ENCODE results near the gene MT4. TPM values are rescaled to one million over a fixed set of nuclear protein-coding genes. Genes with fewer than 3 reads are reported as not detected.

The MT4 gene
- total RNA-seq, 1 experiment from 2014 or later = not detected

DNA sequence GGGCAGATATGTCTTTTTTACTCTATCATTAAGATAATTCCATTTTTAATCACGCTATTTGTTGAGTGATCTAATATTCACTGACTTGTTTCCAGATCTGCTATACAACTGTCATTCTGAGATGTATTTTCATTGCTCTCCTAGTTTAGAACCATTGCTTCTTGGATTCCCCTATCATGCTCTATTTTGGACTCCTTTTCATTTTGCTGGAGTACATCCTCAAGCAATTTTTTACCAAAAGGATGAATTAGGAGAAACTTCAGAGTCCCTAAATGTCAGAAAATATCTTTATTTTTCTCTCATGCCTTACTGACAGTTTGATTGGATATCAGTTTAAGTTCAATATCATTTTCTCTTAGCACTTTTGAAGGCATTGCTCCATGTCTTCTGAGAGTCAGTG is 9.8 kb downstream of the MT4 start:
- TF ChIP-seq EZH2 (IDR thresholded peaks at IDR 0.05; ENCODE audit: low read depth) (no peak), CTCF (conservative IDR thresholded peaks at IDR 0.05) (no peak)
- Histone ChIP-seq H3K79me2 (ENCODE audit: low read depth) (no peaks in the 10 kb centered on the region), H3K27ac (no peak overlapping the region), H3K27me3 (ENCODE audit: insufficient read depth, low read depth) (no peaks in the 10 kb centered on the region), H3K4me2 (no peak overlapping the region), H3F3A (ENCODE audit: insufficient read depth, low read depth) (peaks cover 5% of the 10 kb centered on the region; the same call in 1 of the 2 replicates), H3K9me3 (ENCODE audit: insufficient read depth, low read depth) (0 out of 2 replicates have a peak, but pooled peaks cover 5% of the 10 kb centered on the region), H3K4me3 (no peak overlapping the region), H3K36me3 (ENCODE audit: low read depth) (no peaks in the 10 kb centered on the region), H4K20me1 (ENCODE audit: insufficient read depth) (no peaks in the 10 kb centered on the region), H2AFZ (no peak overlapping the region), H3K4me1 (replicated peaks; ENCODE audit: insufficient read depth) (peaks cover 11% of the 10 kb centered on the region), H3K9me2 (ENCODE audit: insufficient read depth) (no peaks in the 10 kb centered on the region)
- ChIA-PET POLR2A (ENCODE audit: unreplicated experiment) (no interaction called here), CTCF (no interaction called here)
- no TSS peak for BruUV-seq (replicated peaks)
- intact Hi-C loops (cut with micrococcal nuclease; ENCODE audit: unreplicated experiment) = loop anchor here (5.0 to 10.0 kb wide), 2 partner anchors 60 to 728 kb away; no protein-coding TSS in a partner anchor
- no peak for DNase-seq

DNA sequence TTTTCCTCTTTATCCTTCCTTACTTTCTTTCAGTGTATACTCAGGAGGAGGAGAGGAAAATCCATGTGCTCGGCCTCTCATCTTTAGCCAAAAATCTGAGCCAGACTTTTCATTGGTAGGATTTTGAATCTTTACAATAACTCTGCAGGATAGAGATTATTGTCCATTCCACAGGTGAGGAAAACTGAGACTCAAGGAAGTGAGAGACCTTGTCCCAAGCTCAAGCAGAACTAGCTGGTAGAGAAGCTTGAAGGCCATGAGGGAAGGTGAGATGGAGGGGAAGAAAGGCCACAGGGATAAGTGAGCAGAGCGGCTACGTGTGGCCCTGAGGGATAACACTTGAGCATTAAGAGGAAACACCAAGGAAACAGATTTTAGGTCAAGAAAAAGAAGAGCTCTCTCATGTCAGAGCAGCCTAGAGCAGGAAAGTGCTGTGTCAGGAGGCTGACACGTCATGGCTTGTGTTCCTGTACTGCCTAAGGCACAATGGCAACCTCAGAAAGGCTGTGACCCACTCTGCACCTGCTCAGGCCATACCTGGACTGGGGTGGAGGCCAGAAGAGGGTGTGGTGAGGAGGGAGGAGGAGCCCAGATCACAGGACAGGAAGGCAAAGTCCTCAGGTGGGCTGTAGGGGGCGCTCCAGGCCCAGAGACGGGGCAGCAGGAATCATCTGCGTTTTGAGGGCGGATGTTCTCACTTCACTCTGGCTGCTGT is 11.9 kb downstream of the MT4 start:
- Histone ChIP-seq H2AFZ (no peak overlapping the region), H3K9me3 (ENCODE audit: insufficient read depth, low read depth) (0 out of 2 replicates have a peak, but pooled peaks cover 5% of the 10 kb centered on the region), H4K20me1 (ENCODE audit: insufficient read depth) (no peaks in the 10 kb centered on the region), H3K79me2 (ENCODE audit: low read depth) (no peaks in the 10 kb centered on the region), H3K27ac (peak overlapping the region; percentile 75), H3K27me3 (ENCODE audit: insufficient read depth, low read depth) (no peaks in the 10 kb centered on the region), H3K4me3 (no peak overlapping the region), H3K36me3 (ENCODE audit: low read depth) (no peaks in the 10 kb centered on the region), H3K9me2 (ENCODE audit: insufficient read depth) (no peaks in the 10 kb centered on the region), H3K4me2 (peak overlapping the region; percentile 11; the same call in 1 of the 2 replicates), H3F3A (ENCODE audit: insufficient read depth, low read depth) (peaks cover 5% of the 10 kb centered on the region; the same call in 1 of the 2 replicates), H3K4me1 (replicated peaks; ENCODE audit: insufficient read depth) (peaks cover 14% of the 10 kb centered on the region)
- intact Hi-C loops (cut with micrococcal nuclease; ENCODE audit: unreplicated experiment) = loop anchor here (1.0 to 10.0 kb wide), 5 partner anchors 30 to 726 kb away; no protein-coding TSS in a partner anchor
- TF ChIP-seq CTCF (conservative IDR thresholded peaks at IDR 0.05) (peak; percentile 91), EZH2 (IDR thresholded peaks at IDR 0.05; ENCODE audit: low read depth) (no peak)
- BruUV-seq (replicated peaks) = TSS peak; percentile 81
- peak; percentile 92 to 95 for DNase-seq
- ChIA-PET CTCF (interaction anchor here (0.6 to 1.9 kb wide), 6 partner anchors 29 to 165 kb away, joined by 3 to 27 read pairs (median 4); no protein-coding TSS in a partner anchor), POLR2A (ENCODE audit: unreplicated experiment) (interaction anchor here (0.6 kb wide), 2 partner anchors 63 to 125 kb away, joined by 3 read pairs; no protein-coding TSS in a partner anchor)

- H3F3A ChIP-seq (ENCODE audit: insufficient read depth, low read depth) = peaks cover 5% of the 10 kb centered on the region; the same call in 1 of the 2 replicates
- H3K9me3 ChIP-seq (ENCODE audit: insufficient read depth, low read depth) = 0 out of 2 replicates have a peak, but pooled peaks cover 5% of the 10 kb centered on the region
- H3K27me3 ChIP-seq (ENCODE audit: insufficient read depth, low read depth) = no peaks in the 10 kb centered on the region
- DNase-seq = no peak
- H3K27ac ChIP-seq = no peak overlapping the region
- H2AFZ ChIP-seq = no peak overlapping the region
- TF ChIP-seq EZH2 (IDR thresholded peaks at IDR 0.05; ENCODE audit: low read depth) (no peak), CTCF (conservative IDR thresholded peaks at IDR 0.05) (no peak)
- ChIA-PET POLR2A (ENCODE audit: unreplicated experiment) (interaction anchor here (0.6 kb wide), 2 partner anchors 63 to 125 kb away, joined by 3 read pairs; no protein-coding TSS in a partner anchor), CTCF (interaction anchor here (0.6 to 1.9 kb wide), 3 partner anchors 29 to 124 kb away, joined by 4 to 27 read pairs (median 8); no protein-coding TSS in a partner anchor)
- no peaks in the 10 kb centered on the region for H3K79me2 ChIP-seq (ENCODE audit: low read depth)
- no peaks in the 10 kb centered on the region for H3K36me3 ChIP-seq (ENCODE audit: low read depth)
- BruUV-seq (replicated peaks) = no TSS peak
- no peaks in the 10 kb centered on the region for H4K20me1 ChIP-seq (ENCODE audit: insufficient read depth)
- H3K4me2 ChIP-seq = no peak overlapping the region
- H3K4me1 ChIP-seq (replicated peaks; ENCODE audit: insufficient read depth) = peaks cover 19% of the 10 kb centered on the region
- H3K4me3 ChIP-seq = no peak overlapping the region
- no peaks in the 10 kb centered on the region for H3K9me2 ChIP-seq (ENCODE audit: insufficient read depth)
- intact Hi-C loops (cut with micrococcal nuclease; ENCODE audit: unreplicated experiment) = loop anchor here (1.0 to 10.0 kb wide), 5 partner anchors 30 to 725 kb away; no protein-coding TSS in a partner anchor
Observed at GRCh38 chr16:56577300-56577625, 12.4 kb downstream of the MT4 start.
